Activated gamma-delta T cell treated with Interleukin-2 at 50 U/mL for 16 hours (primary cell): ENCODE results near the gene ACBD6.

Source experiments
- DNase-seq: peaks from one replicate; pipeline ENCODE4 v3.0.0-alpha.2; 2020

Gene ACBD6

GRCh38 chr1:180524915-180525714 is 22.7 kb upstream of the ACBD6 start:
- DNase-seq, result no peak

- no peak for DNase-seq
These were observed 22.0 kb upstream of the ACBD6 start for GRCh38 chr1:180524160-180524914.

DNA sequence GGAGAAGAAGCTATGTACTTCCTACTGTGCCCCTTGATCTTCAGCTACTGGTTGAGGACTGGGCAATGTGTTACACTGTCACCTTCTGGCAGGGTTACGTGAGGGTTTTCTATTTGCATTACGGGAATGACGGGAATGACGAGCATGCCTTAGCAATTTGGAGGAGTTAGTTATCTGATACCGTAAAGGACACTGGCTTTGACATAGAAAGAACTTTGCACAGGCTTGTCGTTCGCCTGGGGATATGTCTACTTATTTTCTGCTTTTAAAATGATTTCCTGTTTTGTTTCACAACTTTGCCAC is 19.8 kb upstream of the ACBD6 start:
- no peak for DNase-seq

DNA sequence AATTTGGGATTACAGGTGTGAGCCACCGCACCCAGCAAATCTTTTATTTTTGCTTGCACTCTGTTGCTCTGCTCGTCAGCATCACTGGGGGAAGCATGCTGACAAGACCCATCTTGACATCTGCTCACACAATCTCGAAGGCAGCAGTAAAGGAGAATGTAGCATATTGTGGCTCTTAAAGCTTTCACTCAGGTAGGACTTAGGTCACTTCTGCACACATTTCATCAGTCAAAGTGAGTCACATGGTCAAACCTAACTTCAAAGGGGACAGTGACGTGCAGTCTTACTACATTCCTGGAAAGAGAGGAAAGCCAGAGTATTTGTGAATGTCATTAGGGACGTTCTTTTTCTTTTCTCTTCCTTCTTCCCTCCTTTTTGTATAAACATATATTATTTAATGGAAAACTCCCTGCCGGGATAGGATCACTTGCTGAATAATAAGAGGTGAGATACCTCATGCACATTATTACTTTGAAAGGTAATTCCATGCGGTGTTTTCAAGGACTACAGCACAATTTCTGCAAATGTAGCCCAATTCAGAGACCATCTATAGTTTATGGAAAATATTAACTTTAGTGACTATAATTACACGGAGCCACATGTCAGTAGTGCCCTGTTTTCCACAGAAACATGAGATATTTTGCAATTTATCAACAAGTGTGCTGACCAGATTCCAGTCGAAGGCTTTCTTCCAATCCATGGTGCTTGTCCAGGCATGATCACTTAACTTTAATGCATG is 19.3 kb upstream of the ACBD6 start:
- no peak for DNase-seq

GRCh38 chr1:180519846-180520245 is 17.5 kb upstream of the ACBD6 start:
- DNase-seq, result no peak

DNA sequence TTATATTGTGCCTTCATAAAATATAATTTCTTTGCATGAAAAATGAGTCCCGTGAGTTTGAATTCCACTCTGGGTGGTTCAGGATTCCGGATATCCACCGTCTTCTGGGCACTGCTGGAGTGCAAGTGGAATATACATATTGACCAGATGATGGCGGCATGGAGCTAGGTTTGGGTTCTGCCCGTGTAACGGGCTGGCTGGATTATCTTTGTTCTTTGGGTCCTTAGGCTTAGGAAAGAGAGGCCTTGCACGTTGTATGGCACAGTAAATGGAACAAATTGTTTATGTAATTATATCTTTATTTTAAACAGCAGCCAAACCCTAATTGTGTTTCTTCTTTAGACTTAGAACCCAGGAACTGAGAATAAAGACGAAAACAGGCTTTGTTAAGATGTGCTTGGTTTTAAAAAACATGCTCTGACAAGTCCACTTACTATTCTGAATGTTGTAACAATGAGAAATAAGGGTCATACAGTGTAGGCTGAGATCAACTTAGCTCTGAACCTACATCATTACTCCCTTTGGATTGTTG is 13.5 kb upstream of the ACBD6 start:
- DNase-seq, result peak; percentile 51

- no peak for DNase-seq
These were observed 13.0 kb upstream of the ACBD6 start for GRCh38 chr1:180515364-180515763.

DNA sequence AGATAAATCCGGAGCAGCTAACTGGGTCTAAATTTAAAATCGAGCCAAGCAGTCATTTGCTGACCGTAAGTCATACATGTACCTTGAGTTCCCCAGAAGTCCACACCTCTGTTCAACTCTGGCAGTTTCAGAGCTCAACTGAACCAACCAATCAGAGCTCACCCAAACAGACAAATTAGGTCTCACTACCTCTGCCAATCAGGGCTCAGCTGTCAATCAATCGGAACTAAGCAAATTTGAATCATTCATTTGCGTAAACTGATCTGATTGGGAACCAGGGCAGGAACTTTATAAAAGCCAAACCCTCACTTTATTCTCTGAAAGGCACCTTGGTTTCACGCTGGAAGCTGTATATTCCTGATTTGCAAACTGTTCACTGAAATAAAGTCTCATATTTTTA is 11.2 kb upstream of the ACBD6 start:
- no peak for DNase-seq

GRCh38 chr1:180510882-180511281 is 8.5 kb upstream of the ACBD6 start:
- DNase-seq, result no peak

DNA sequence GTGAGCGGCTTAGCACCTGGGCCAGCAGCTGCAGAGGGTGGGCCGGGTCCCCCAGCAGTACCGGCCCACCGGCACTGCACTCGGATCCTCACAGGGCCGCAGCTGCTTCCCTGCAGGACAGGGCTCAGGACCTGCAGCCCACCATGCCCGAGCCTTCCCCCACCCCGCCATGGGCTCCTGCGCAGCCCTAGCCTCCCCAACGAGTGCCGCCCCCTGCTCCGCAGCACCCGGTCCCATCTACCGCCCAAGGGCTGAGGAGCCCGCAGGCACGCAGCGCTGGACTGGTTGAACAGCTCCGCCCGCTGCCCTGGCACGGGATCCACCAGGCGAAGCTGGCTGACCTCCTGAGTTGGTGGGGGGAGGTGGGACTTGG is 6.3 kb upstream of the ACBD6 start:
- no peak for DNase-seq

DNA sequence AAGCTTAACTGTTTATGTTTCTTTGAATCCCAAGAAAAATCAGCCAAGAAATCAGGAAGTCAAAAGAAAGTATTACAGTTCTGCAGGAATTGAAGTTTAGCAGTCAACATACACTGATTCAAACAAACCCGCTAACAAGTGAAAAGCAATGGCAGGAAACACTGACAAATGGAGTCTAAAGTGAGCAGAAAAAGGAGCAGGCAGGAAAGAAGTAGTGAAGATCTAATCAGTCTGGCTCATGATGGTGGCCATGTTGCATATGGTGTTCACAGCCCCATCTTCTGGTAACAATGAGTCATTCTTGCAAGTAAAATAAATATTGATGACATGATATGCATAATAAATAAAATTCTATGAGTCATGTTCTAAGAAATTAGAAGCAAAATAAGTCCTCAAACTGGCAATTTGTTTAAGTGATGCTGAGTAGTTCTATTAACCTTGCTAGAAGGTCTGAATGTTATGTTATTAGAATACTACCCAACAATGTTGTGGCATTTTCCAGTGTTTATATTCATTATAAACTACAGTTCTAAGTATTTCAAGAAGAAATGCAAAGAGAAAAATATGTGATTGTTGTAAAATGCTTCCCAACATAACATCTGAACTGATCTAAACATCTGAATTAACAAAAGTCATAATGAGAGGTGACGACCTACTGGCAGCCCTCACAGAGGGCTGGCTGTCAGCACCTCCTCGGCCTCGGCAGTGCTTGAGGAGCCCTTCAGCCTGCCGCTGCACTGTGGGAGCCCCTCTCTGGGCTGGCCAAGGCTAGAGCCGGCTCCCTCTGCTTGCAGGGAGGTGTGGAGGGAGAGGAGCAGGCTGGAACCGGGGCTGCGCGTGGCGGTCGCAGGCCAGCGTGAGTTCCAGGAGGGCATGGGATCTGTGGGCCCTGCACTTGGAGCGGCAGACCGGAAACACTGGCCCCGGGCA is 5.7 kb upstream of the ACBD6 start:
- no peak for DNase-seq

DNA sequence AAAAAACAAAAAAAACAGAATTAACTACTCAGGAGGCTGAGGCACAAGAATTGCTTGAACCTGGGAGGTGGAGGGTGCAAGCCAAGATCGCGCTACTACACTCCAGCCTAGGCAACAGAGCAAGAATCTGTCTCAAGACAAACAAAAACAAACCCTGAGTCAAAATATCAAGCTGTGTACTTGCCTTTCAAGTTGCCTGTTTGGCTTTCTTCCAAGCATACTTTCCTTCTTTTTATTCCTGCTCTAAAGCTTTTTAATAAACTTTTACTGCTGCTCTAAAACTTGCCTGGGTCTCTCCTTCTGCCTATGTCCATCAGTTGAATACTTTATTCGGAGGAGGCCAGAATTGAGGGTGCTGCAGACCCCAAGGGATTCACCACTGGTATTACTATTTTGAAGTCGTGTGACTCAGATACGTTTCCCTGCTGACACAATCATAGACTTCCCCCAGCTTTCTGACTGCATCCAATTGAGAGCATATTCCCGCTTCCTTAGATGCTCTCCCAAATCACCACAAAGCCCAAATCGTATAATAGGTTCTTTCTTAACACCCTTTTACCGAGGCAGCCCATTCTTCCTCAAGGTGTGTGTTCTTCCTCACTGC is 3.5 kb upstream of the ACBD6 start:
- no peak for DNase-seq

DNA sequence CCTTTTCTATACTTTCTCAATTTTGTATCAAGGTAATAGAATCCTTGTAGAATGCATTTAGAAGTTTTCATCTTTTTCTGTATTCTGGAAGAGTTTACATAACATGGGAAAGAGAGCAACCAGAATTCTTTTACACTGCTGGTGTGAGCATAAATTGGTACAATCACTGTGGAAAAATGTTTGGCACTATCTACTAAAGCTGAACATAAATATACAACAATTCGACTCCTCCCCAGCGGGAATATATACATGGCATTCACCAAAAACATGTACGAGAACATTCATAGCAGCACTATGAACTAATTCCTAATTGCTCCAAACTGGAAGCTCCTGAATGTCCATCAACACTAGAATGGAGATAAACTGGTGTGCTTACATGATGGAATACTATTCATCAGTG is 1.8 kb upstream of the ACBD6 start:
- no peak for DNase-seq

- no peak for DNase-seq
These were observed 994 bp upstream of the ACBD6 start for GRCh38 chr1:180503280-180503862.

- no peak for DNase-seq
These were observed 464 bp downstream of the ACBD6 start for GRCh38 chr1:180501865-180502360.

- no peak for DNase-seq
These were observed 1.7 kb downstream of the ACBD6 start for GRCh38 chr1:180500689-180501088.

DNA sequence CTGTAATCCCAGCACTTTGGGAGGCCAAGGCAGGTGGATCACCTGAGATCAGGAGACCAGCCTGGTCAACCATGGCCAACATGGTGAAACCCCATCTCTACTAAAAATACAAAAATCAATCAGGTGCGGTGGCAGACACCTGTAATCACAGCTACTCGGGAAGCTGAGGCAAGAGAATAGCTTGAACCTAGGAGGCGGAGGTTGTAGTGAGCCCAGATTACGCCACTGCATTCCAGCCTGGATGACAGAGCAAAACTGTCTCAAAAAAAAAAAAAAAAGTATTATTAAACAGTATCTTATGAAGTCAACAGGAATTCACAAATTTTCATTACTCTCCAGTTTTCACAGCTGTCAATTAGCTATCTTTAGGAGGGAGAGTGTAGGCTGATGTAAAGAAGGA is 3.8 kb downstream of the ACBD6 start:
- no peak for DNase-seq

DNA sequence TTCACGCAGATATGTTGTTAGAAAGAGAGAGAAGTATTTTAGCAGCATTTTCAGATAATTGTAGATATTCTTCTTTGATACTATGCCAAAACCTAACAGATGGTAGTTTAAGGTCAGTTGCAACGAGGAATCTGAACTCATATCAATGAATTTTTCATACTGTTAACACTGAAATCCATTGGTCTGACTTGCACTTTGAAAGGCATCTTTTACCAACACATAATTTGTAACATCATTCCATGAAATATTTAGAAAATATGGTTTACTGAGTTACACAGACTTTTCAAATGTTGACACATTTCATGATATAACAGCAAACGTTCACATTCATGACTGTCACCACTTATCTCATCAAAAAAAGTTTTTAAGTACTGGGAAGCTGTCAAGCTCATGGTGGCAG is 4.6 kb downstream of the ACBD6 start:
- no peak for DNase-seq

GRCh38 chr1:180494370-180494769 is 8.0 kb downstream of the ACBD6 start:
- DNase-seq, result no peak

- DNase-seq, result no peak
These were observed 12.4 kb downstream of the ACBD6 start for GRCh38 chr1:180489976-180490375.

GRCh38 chr1:180489313-180489712 is 13.1 kb downstream of the ACBD6 start:
- no peak for DNase-seq

DNA sequence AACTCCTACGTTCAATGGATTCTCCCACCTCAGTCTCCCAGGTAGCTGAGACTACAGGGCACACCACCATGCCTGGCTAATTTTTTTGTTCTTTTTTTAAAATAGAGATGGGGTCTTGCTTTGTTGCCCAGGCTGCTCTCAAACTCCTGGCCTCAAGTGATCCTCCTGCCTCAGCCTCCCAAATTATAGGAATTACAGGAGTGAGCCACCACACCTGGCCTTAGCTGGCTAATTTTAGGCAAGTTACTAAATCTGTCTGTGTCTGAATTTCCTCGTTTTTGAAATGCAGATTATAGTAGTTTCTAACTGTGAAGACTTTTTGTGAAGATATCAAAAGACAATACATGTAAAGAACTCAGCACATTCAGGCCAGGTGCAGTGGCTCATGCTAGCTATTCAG is 13.7 kb downstream of the ACBD6 start:
- DNase-seq, result no peak
